Measurements from ENCODE around the gene FOXR1.

- TF ChIP-seq EZH2 (IDR thresholded peaks at IDR 0.05; ENCODE audit: borderline replicate concordance, low read depth, low read length, severe bottlenecking): no peak
- TF ChIP-seq CTCF (IDR thresholded peaks at IDR 0.05; ENCODE audit: borderline replicate concordance, extremely low read depth, low read length, poor library complexity, severe bottlenecking): no peak
Observed at GRCh38 chr11:118984825-118985224, 13.3 kb downstream of the FOXR1 start.
